ENCODE results near the gene STX17. TPM values are rescaled to one million over a fixed set of nuclear protein-coding genes. Genes with fewer than 3 reads are reported as not detected.

STX17 gene
- total and polyA plus RNA-seq, 4 donors: 16.2 to 42.2 (median 27.4) TPM

DNA sequence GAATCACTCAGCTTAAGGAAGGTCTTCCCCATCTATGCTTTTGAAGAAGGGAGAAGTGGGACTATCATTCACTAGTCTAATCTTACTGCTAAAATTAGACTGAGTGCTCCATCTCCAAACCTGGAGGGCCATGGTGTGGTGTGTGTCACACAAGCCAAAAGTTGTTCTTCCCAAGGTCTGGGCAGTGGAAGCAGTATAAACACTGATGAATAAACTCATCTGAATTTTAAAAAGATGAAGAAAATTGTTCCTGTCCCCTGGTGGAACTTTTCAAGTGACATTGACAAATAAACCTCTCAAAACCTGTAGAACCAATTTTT, 16.2 kb downstream of the STX17 start:
- Histone ChIP-seq H3K9me3 (ENCODE audit: control insufficient read depth, insufficient read depth, low read length) (peaks cover 2% of the 10 kb centered on the region), H3K27me3 (ENCODE audit: control insufficient read depth, insufficient read depth, low read length) (no peaks in the 10 kb centered on the region), H3K4me3 (ENCODE audit: low read depth, low read length) (no peak overlapping the region), H3K36me3 (ENCODE audit: control insufficient read depth, insufficient read depth, low read length) (no peaks in the 10 kb centered on the region), H3K4me1 (ENCODE audit: control insufficient read depth, insufficient read depth, low read length) (no peaks in the 10 kb centered on the region), H3K27ac (ENCODE audit: low read depth, low read length) (no peak overlapping the region)
- no peak for DNase-seq (ENCODE audit: low read depth in 4 of 6, low spot score in 6 of 6)

GRCh38 chr9:99925541-99925940, 19.1 kb downstream of the STX17 start:
- 100% methylated on average over 1 of the region's 4 CpGs for WGBS (ENCODE audit: insufficient coverage)
- no peak for DNase-seq (ENCODE audit: low read depth in 4 of 6, low spot score in 6 of 6)
- no peak overlapping the region for H3K27ac ChIP-seq (ENCODE audit: low read depth, low read length)
- H3K9me3 ChIP-seq (ENCODE audit: control insufficient read depth, insufficient read depth, low read length): peaks cover 2% of the 10 kb centered on the region
- H3K27me3 ChIP-seq (ENCODE audit: control insufficient read depth, insufficient read depth, low read length): no peaks in the 10 kb centered on the region
- no peaks in the 10 kb centered on the region for H3K36me3 ChIP-seq (ENCODE audit: control insufficient read depth, insufficient read depth, low read length)
- no peak overlapping the region for H3K4me3 ChIP-seq (ENCODE audit: low read depth, low read length)
- H3K4me1 ChIP-seq (ENCODE audit: control insufficient read depth, insufficient read depth, low read length): no peaks in the 10 kb centered on the region

DNA sequence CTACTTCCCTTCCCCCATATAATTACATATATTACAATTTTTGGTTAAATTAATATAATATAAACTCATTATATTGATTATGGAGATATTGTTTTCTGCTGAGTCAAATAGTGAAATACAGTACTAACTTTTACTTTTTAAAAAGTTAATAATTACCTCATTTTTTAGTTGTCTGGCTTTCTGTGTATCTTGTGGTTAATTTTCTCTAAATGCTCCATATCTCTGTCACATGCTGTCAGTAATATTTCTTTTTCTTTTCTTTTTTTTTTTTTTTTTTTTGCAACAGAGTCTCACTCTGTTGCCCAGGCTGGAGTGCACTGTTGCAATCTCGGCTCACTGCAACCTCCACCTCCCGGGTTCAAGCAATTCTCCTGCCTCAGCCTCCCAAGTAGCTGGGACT, 23.2 kb downstream of the STX17 start:
- WGBS (ENCODE audit: insufficient coverage): no CpG with 5 or more reads among the region's 2 CpGs

DNA sequence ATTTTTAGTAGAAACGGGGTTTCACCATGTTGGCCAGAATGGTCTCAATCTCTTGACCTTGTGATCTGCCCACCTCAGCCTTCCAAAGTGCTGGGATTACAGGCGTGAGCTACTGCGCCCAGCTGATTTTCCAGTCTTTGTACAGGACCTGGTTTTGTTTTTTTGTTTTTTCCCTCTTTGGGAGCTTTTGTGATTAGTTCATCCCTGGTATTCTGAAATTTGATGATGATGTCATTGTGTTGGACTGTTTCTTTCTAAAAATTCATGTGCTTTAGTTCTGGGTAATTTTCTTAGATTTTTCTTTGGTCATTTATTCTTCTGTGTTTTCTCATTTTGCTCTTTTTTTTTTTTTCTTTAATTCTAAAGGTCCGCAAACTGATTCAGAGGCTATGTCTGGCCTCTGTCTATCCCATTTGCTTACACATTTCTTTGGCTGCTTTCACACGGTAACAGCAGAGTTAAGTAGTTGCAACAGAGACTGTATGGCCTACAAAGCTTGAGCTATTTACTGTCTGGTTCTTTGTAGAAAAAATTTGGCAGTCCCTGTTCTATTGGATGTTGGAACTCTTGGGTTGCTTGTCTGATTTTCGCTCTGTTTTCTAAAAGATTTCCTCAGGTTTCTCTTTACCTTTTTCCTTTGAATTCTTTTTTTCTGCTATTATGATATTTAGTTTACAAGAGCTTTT, 24.8 kb downstream of the STX17 start:
- H3K36me3 ChIP-seq (ENCODE audit: control insufficient read depth, insufficient read depth, low read length): no peaks in the 10 kb centered on the region
- 100% methylated on average over 3 of the region's 6 CpGs for WGBS (ENCODE audit: insufficient coverage)
- no peak overlapping the region for H3K4me3 ChIP-seq (ENCODE audit: low read depth, low read length)

More for the DNA sequence above, 23.2 kb downstream of the STX17 start:
- H3K27me3 ChIP-seq (ENCODE audit: control insufficient read depth, insufficient read depth, low read length): no peaks in the 10 kb centered on the region
- DNase-seq (ENCODE audit: low read depth in 4 of 6, low spot score in 6 of 6): no peak
- no peaks in the 10 kb centered on the region for H3K4me1 ChIP-seq (ENCODE audit: control insufficient read depth, insufficient read depth, low read length)
- H3K4me3 ChIP-seq (ENCODE audit: low read depth, low read length): no peak overlapping the region
- no peaks in the 10 kb centered on the region for H3K36me3 ChIP-seq (ENCODE audit: control insufficient read depth, insufficient read depth, low read length)
- no peak overlapping the region for H3K27ac ChIP-seq (ENCODE audit: low read depth, low read length)
- H3K9me3 ChIP-seq (ENCODE audit: control insufficient read depth, insufficient read depth, low read length): peaks cover 2% of the 10 kb centered on the region

GRCh38 chr9:99936947-99937587, 30.6 kb downstream of the STX17 start:
- no peaks in the 10 kb centered on the region for H3K4me1 ChIP-seq (ENCODE audit: control insufficient read depth, insufficient read depth, low read length)
- H3K27ac ChIP-seq (ENCODE audit: low read depth, low read length): no peak overlapping the region
- H3K9me3 ChIP-seq (ENCODE audit: control insufficient read depth, insufficient read depth, low read length): peaks cover 3% of the 10 kb centered on the region
- DNase-seq (ENCODE audit: low read depth in 4 of 6, low spot score in 6 of 6): no peak
- WGBS (ENCODE audit: insufficient coverage): no CpG with 5 or more reads among the region's 4 CpGs
- H3K36me3 ChIP-seq (ENCODE audit: control insufficient read depth, insufficient read depth, low read length): no peaks in the 10 kb centered on the region
- H3K27me3 ChIP-seq (ENCODE audit: control insufficient read depth, insufficient read depth, low read length): no peaks in the 10 kb centered on the region
- H3K4me3 ChIP-seq (ENCODE audit: low read depth, low read length): no peak overlapping the region

More for the DNA sequence above, 24.8 kb downstream of the STX17 start:
- no peak for DNase-seq (ENCODE audit: low read depth in 4 of 6, low spot score in 6 of 6)
- Histone ChIP-seq H3K4me1 (ENCODE audit: control insufficient read depth, insufficient read depth, low read length) (no peaks in the 10 kb centered on the region), H3K27me3 (ENCODE audit: control insufficient read depth, insufficient read depth, low read length) (no peaks in the 10 kb centered on the region), H3K27ac (ENCODE audit: low read depth, low read length) (no peak overlapping the region), H3K9me3 (ENCODE audit: control insufficient read depth, insufficient read depth, low read length) (no peaks in the 10 kb centered on the region)

GRCh38 chr9:99947395-99947794, 40.9 kb downstream of the STX17 start:
- no peak for DNase-seq (ENCODE audit: low read depth in 4 of 6, low spot score in 6 of 6)
- Histone ChIP-seq H3K4me1 (ENCODE audit: control insufficient read depth, insufficient read depth, low read length) (no peaks in the 10 kb centered on the region), H3K27me3 (ENCODE audit: control insufficient read depth, insufficient read depth, low read length) (no peaks in the 10 kb centered on the region), H3K4me3 (ENCODE audit: low read depth, low read length) (no peak overlapping the region), H3K27ac (ENCODE audit: low read depth, low read length) (no peak overlapping the region), H3K36me3 (ENCODE audit: control insufficient read depth, insufficient read depth, low read length) (no peaks in the 10 kb centered on the region), H3K9me3 (ENCODE audit: control insufficient read depth, insufficient read depth, low read length) (no peaks in the 10 kb centered on the region)
- no CpG with 5 or more reads among the region's 3 CpGs for WGBS (ENCODE audit: insufficient coverage)

GRCh38 chr9:99948482-99948881, 42.0 kb downstream of the STX17 start:
- no peak for DNase-seq (ENCODE audit: low read depth in 4 of 6, low spot score in 6 of 6)
- H3K27me3 ChIP-seq (ENCODE audit: control insufficient read depth, insufficient read depth, low read length): no peaks in the 10 kb centered on the region
- no CpG with 5 or more reads among the region's 2 CpGs for WGBS (ENCODE audit: insufficient coverage)
- no peaks in the 10 kb centered on the region for H3K4me1 ChIP-seq (ENCODE audit: control insufficient read depth, insufficient read depth, low read length)
- H3K4me3 ChIP-seq (ENCODE audit: low read depth, low read length): no peak overlapping the region
- H3K9me3 ChIP-seq (ENCODE audit: control insufficient read depth, insufficient read depth, low read length): no peaks in the 10 kb centered on the region
- no peak overlapping the region for H3K27ac ChIP-seq (ENCODE audit: low read depth, low read length)
- no peaks in the 10 kb centered on the region for H3K36me3 ChIP-seq (ENCODE audit: control insufficient read depth, insufficient read depth, low read length)

GRCh38 chr9:99948896-99949295, 42.4 kb downstream of the STX17 start:
- Histone ChIP-seq H3K27me3 (ENCODE audit: control insufficient read depth, insufficient read depth, low read length) (no peaks in the 10 kb centered on the region), H3K9me3 (ENCODE audit: control insufficient read depth, insufficient read depth, low read length) (no peaks in the 10 kb centered on the region), H3K4me3 (ENCODE audit: low read depth, low read length) (no peak overlapping the region), H3K4me1 (ENCODE audit: control insufficient read depth, insufficient read depth, low read length) (no peaks in the 10 kb centered on the region), H3K36me3 (ENCODE audit: control insufficient read depth, insufficient read depth, low read length) (no peaks in the 10 kb centered on the region), H3K27ac (ENCODE audit: low read depth, low read length) (no peak overlapping the region)
- DNase-seq (ENCODE audit: low read depth in 4 of 6, low spot score in 6 of 6): peak in 1 of 6 donors; percentile 4

- no peak overlapping the region for H3K27ac ChIP-seq (ENCODE audit: low read depth, low read length)
- no peaks in the 10 kb centered on the region for H3K9me3 ChIP-seq (ENCODE audit: control insufficient read depth, insufficient read depth, low read length)
- no peaks in the 10 kb centered on the region for H3K27me3 ChIP-seq (ENCODE audit: control insufficient read depth, insufficient read depth, low read length)
- H3K36me3 ChIP-seq (ENCODE audit: control insufficient read depth, insufficient read depth, low read length): no peaks in the 10 kb centered on the region
- DNase-seq (ENCODE audit: low read depth in 4 of 6, low spot score in 6 of 6): peak in 1 of 6 donors; percentile 2
- H3K4me1 ChIP-seq (ENCODE audit: control insufficient read depth, insufficient read depth, low read length): no peaks in the 10 kb centered on the region
- no peak overlapping the region for H3K4me3 ChIP-seq (ENCODE audit: low read depth, low read length)
- 100% methylated on average over 1 of the region's 3 CpGs for WGBS (ENCODE audit: insufficient coverage)
Measured at GRCh38 chr9:99953861-99954507, 47.5 kb downstream of the STX17 start.

DNA sequence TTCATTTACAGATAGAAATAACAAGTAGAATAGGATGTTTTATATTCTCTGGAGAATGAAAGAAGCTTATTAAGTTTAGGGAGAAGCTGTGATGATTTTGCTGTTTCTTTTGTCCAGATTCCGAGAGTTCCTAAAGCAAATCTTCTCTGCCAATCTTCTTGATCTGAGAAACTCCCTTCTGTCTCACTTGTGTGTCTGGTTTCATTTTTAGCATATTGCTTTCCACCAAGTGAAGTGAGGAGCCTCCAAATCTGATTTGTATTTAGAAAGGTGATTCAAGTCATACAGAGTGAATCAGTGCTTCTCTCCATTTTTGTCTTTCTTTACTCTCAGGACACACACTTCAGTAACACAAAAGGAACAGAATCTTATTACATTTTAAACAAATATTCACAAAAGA, 48.4 kb downstream of the STX17 start:
- no peaks in the 10 kb centered on the region for H3K27me3 ChIP-seq (ENCODE audit: control insufficient read depth, insufficient read depth, low read length)
- no peaks in the 10 kb centered on the region for H3K36me3 ChIP-seq (ENCODE audit: control insufficient read depth, insufficient read depth, low read length)
- H3K9me3 ChIP-seq (ENCODE audit: control insufficient read depth, insufficient read depth, low read length): no peaks in the 10 kb centered on the region
- WGBS (ENCODE audit: insufficient coverage): no CpG with 5 or more reads among the region's 1 CpG
- H3K4me3 ChIP-seq (ENCODE audit: low read depth, low read length): no peak overlapping the region
- H3K27ac ChIP-seq (ENCODE audit: low read depth, low read length): no peak overlapping the region
- peak in 1 of 6 donors; percentile 6 for DNase-seq (ENCODE audit: low read depth in 4 of 6, low spot score in 6 of 6)
- H3K4me1 ChIP-seq (ENCODE audit: control insufficient read depth, insufficient read depth, low read length): no peaks in the 10 kb centered on the region
